ENCODE data around the gene FANCI.
A peak's percentile ranks its signal among the peaks of the same experiment; 100 is the strongest.

FANCI gene

DNA sequence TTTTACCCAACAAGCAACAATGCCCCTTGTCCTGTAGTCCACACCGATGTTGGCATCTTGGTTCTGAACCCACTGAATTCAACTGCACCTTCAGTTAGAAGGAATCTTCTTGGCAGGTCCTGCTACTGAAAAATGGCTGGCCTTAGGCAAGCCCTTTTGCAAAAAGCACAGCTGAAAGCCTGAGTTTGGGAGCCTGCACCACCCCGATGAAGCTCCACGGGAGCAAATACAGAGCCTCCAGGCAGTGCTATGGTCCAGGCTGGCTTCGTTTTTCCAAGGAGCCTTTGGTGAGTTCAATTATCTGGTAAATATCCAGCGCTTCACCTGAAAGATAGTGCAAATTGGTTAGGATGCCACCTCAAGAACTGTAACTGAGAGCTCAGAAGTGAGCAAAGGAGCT, 72.7 kb downstream of the FANCI start:
- H3K9me3 ChIP-seq (replicated peaks in 1 of 2; ENCODE audit: control insufficient read depth in 2 of 2, insufficient read depth in 1 of 2, low read depth in 1 of 2, low read length in 2 of 2) = no peaks in the 10 kb centered on the region
- no peak overlapping the region for H2BK12ac ChIP-seq (ENCODE audit: low read length)
- H4K8ac ChIP-seq (ENCODE audit: low read depth, low read length) = no peak overlapping the region
- H3K18ac ChIP-seq (ENCODE audit: low read length) = no peak overlapping the region
- peaks cover 62 to 99% of the 10 kb centered on the region in 2 donors for H3K36me3 ChIP-seq (replicated peaks in 1 of 2; ENCODE audit: control insufficient read depth in 2 of 2, insufficient read depth in 2 of 2, low read length in 2 of 2)
- no CpG with 5 or more reads among the region's 5 CpGs for WGBS, 2 donors (ENCODE audit: extremely low coverage in 2 of 2, insufficient read length in 2 of 2, insufficient replicate concordance in 1 of 2)
- no peak for DNase-seq (ENCODE audit: low spot score)
- no peak overlapping the region for H2AFZ ChIP-seq (ENCODE audit: low read length)
- no peak overlapping the region for H3K14ac ChIP-seq (ENCODE audit: low read length)
- no peak overlapping the region for H3K27ac ChIP-seq (replicated peaks; ENCODE audit: low read length)
- H2BK120ac ChIP-seq (ENCODE audit: low read depth, low read length) = no peak overlapping the region
- no peak overlapping the region for H2BK15ac ChIP-seq (ENCODE audit: low read length)
- H3K4me2 ChIP-seq (ENCODE audit: insufficient read depth, low read length, poor library complexity, severe bottlenecking) = no peak overlapping the region
- no peak overlapping the region for H2BK5ac ChIP-seq (ENCODE audit: low read length)
- H3K4ac ChIP-seq (ENCODE audit: low read length) = no peak overlapping the region
- no peak overlapping the region for H3K4me3 ChIP-seq (ENCODE audit: low read length in 2 of 2)
- H2AK5ac ChIP-seq (ENCODE audit: low read depth, low read length) = no peak overlapping the region
- H3K23ac ChIP-seq (ENCODE audit: low read depth, low read length, poor library complexity) = no peak overlapping the region
- no peaks in the 10 kb centered on the region for H3K27me3 ChIP-seq (ENCODE audit: control insufficient read depth in 3 of 3, insufficient read depth in 3 of 3, low read depth in 1 of 3, low read length in 3 of 3)
- H3K79me1 ChIP-seq (ENCODE audit: low read depth, low read length) = peaks cover 2% of the 10 kb centered on the region
- no peaks in the 10 kb centered on the region for H3K4me1 ChIP-seq (ENCODE audit: control insufficient read depth in 2 of 2, insufficient read depth in 1 of 2, low read depth in 1 of 2, low read length in 2 of 2)
- H3K9ac ChIP-seq (ENCODE audit: low read depth, low read length, poor library complexity) = no peak overlapping the region
- H4K91ac ChIP-seq (ENCODE audit: low read depth, low read length, poor library complexity) = no peak overlapping the region

DNA sequence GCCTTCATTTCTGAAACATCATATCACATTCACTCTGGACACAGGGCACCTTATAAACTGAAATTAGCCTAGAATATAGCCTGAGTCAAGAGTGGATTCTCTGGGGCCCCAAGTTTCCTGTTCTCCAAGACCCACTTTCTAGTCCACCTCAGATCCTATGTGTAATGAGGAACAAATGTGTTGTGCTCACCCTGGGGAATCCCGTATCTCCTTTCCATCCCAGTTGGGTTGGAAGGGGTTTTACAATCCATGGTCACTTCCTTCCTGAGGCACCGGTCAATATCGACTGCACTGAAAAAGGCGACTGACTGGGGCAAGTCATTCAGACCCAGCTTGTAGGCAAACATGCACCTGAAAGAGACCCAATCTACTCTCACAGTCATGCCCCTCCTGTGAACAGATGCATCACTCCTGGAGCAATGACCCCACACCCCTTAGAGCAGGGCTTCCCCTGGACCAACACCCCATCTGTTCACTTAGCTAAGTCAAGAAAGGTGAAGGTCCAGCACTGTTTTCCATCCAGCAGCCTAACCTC, 73.5 kb downstream of the FANCI start:
- H2BK120ac ChIP-seq (ENCODE audit: low read depth, low read length) = no peak overlapping the region
- no peak overlapping the region for H4K8ac ChIP-seq (ENCODE audit: low read depth, low read length)
- H3K27ac ChIP-seq (replicated peaks; ENCODE audit: low read length) = no peak overlapping the region
- H3K4ac ChIP-seq (ENCODE audit: low read length) = no peak overlapping the region
- H3K23ac ChIP-seq (ENCODE audit: low read depth, low read length, poor library complexity) = no peak overlapping the region
- no peaks in the 10 kb centered on the region for H3K4me1 ChIP-seq (ENCODE audit: control insufficient read depth in 2 of 2, insufficient read depth in 1 of 2, low read depth in 1 of 2, low read length in 2 of 2)
- no peak overlapping the region for H3K9ac ChIP-seq (ENCODE audit: low read depth, low read length, poor library complexity)
- no peak overlapping the region for H2BK5ac ChIP-seq (ENCODE audit: low read length)
- no peak overlapping the region for H3K18ac ChIP-seq (ENCODE audit: low read length)
- no peak overlapping the region for H2AFZ ChIP-seq (ENCODE audit: low read length)
- no peak overlapping the region for H3K4me2 ChIP-seq (ENCODE audit: insufficient read depth, low read length, poor library complexity, severe bottlenecking)
- no peak overlapping the region for H2BK15ac ChIP-seq (ENCODE audit: low read length)
- no peaks in the 10 kb centered on the region for H3K27me3 ChIP-seq (ENCODE audit: control insufficient read depth in 3 of 3, insufficient read depth in 3 of 3, low read depth in 1 of 3, low read length in 3 of 3)
- H2AK5ac ChIP-seq (ENCODE audit: low read depth, low read length) = no peak overlapping the region
- no CpG with 5 or more reads among the region's 4 CpGs for WGBS, 2 donors (ENCODE audit: extremely low coverage in 2 of 2, insufficient read length in 2 of 2, insufficient replicate concordance in 1 of 2)
- no peak overlapping the region for H4K91ac ChIP-seq (ENCODE audit: low read depth, low read length, poor library complexity)
- H3K4me3 ChIP-seq (ENCODE audit: low read length in 2 of 2) = no peak overlapping the region
- peaks cover 2% of the 10 kb centered on the region for H3K79me1 ChIP-seq (ENCODE audit: low read depth, low read length)
- DNase-seq (ENCODE audit: low spot score) = no peak
- no peak overlapping the region for H2BK12ac ChIP-seq (ENCODE audit: low read length)
- no peak overlapping the region for H3K14ac ChIP-seq (ENCODE audit: low read length)
- H3K9me3 ChIP-seq (replicated peaks in 1 of 2; ENCODE audit: control insufficient read depth in 2 of 2, insufficient read depth in 1 of 2, low read depth in 1 of 2, low read length in 2 of 2) = no peaks in the 10 kb centered on the region
- peaks cover 66 to 99% of the 10 kb centered on the region in 2 donors for H3K36me3 ChIP-seq (replicated peaks in 1 of 2; ENCODE audit: control insufficient read depth in 2 of 2, insufficient read depth in 2 of 2, low read length in 2 of 2)

GRCh38 chr15:89319678-89320077, 75.9 kb downstream of the FANCI start:
- H2AK5ac ChIP-seq (ENCODE audit: low read depth, low read length) = no peak overlapping the region
- H3K4me2 ChIP-seq (ENCODE audit: insufficient read depth, low read length, poor library complexity, severe bottlenecking) = no peak overlapping the region
- H3K4me3 ChIP-seq (ENCODE audit: low read length in 2 of 2) = no peak overlapping the region
- no peak overlapping the region for H3K18ac ChIP-seq (ENCODE audit: low read length)
- no peak overlapping the region for H2BK15ac ChIP-seq (ENCODE audit: low read length)
- no peaks in the 10 kb centered on the region for H3K27me3 ChIP-seq (ENCODE audit: control insufficient read depth in 3 of 3, insufficient read depth in 3 of 3, low read depth in 1 of 3, low read length in 3 of 3)
- peaks cover 83 to 100% of the 10 kb centered on the region in 2 donors for H3K36me3 ChIP-seq (replicated peaks in 1 of 2; ENCODE audit: control insufficient read depth in 2 of 2, insufficient read depth in 2 of 2, low read length in 2 of 2)
- no peak overlapping the region for H2BK12ac ChIP-seq (ENCODE audit: low read length)
- no peaks in the 10 kb centered on the region for H3K9me3 ChIP-seq (replicated peaks in 1 of 2; ENCODE audit: control insufficient read depth in 2 of 2, insufficient read depth in 1 of 2, low read depth in 1 of 2, low read length in 2 of 2)
- DNase-seq (ENCODE audit: low spot score) = no peak
- no peaks in the 10 kb centered on the region for H3K4me1 ChIP-seq (ENCODE audit: control insufficient read depth in 2 of 2, insufficient read depth in 1 of 2, low read depth in 1 of 2, low read length in 2 of 2)
- no peak overlapping the region for H2BK120ac ChIP-seq (ENCODE audit: low read depth, low read length)
- no peak overlapping the region for H3K14ac ChIP-seq (ENCODE audit: low read length)
- H4K91ac ChIP-seq (ENCODE audit: low read depth, low read length, poor library complexity) = no peak overlapping the region
- peaks cover 2% of the 10 kb centered on the region for H3K79me1 ChIP-seq (ENCODE audit: low read depth, low read length)
- H3K23ac ChIP-seq (ENCODE audit: low read depth, low read length, poor library complexity) = no peak overlapping the region
- H2AFZ ChIP-seq (ENCODE audit: low read length) = no peak overlapping the region
- H3K9ac ChIP-seq (ENCODE audit: low read depth, low read length, poor library complexity) = no peak overlapping the region
- H2BK5ac ChIP-seq (ENCODE audit: low read length) = no peak overlapping the region
- WGBS, 2 donors (ENCODE audit: extremely low coverage in 2 of 2, insufficient read length in 2 of 2, insufficient replicate concordance in 1 of 2) = no CpG with 5 or more reads among the region's 9 CpGs
- no peak overlapping the region for H3K4ac ChIP-seq (ENCODE audit: low read length)
- peak overlapping the region; percentile 32 for H3K27ac ChIP-seq (replicated peaks; ENCODE audit: low read length)
- H4K8ac ChIP-seq (ENCODE audit: low read depth, low read length) = no peak overlapping the region

DNA sequence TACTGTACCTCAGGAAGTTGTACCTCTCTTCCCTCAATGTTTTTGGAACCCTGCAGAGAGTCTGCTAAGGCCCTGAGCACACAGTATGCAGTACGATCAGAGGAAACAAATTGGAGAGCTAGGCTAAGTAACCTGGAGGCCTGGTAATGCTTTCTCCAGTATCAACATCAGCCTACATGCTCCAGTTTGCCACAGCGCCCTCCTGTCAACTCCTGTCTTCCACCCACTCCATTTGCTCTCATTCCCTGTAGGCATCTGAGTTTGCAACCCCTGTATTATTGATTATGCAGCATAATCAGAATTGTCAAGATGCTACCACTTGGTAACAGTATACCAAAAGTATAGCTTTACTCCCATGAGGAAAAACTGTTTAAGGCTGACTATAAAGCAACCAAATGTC, 76.4 kb downstream of the FANCI start:
- no peak overlapping the region for H3K9ac ChIP-seq (ENCODE audit: low read depth, low read length, poor library complexity)
- H3K18ac ChIP-seq (ENCODE audit: low read length) = no peak overlapping the region
- H3K4ac ChIP-seq (ENCODE audit: low read length) = no peak overlapping the region
- WGBS, 2 donors (ENCODE audit: extremely low coverage in 2 of 2, insufficient read length in 2 of 2, insufficient replicate concordance in 1 of 2) = no CpG with 5 or more reads among the region's 2 CpGs
- H4K8ac ChIP-seq (ENCODE audit: low read depth, low read length) = no peak overlapping the region
- H2BK120ac ChIP-seq (ENCODE audit: low read depth, low read length) = no peak overlapping the region
- no peak overlapping the region for H2BK5ac ChIP-seq (ENCODE audit: low read length)
- H3K4me3 ChIP-seq (ENCODE audit: low read length in 2 of 2) = no peak overlapping the region
- H2BK12ac ChIP-seq (ENCODE audit: low read length) = no peak overlapping the region
- H3K36me3 ChIP-seq (replicated peaks in 1 of 2; ENCODE audit: control insufficient read depth in 2 of 2, insufficient read depth in 2 of 2, low read length in 2 of 2) = peaks cover 82 to 100% of the 10 kb centered on the region in 2 donors
- H3K23ac ChIP-seq (ENCODE audit: low read depth, low read length, poor library complexity) = no peak overlapping the region
- H2AK5ac ChIP-seq (ENCODE audit: low read depth, low read length) = no peak overlapping the region
- no peak overlapping the region for H2AFZ ChIP-seq (ENCODE audit: low read length)
- H3K27ac ChIP-seq (replicated peaks; ENCODE audit: low read length) = no peak overlapping the region
- H3K9me3 ChIP-seq (replicated peaks in 1 of 2; ENCODE audit: control insufficient read depth in 2 of 2, insufficient read depth in 1 of 2, low read depth in 1 of 2, low read length in 2 of 2) = no peaks in the 10 kb centered on the region
- peaks cover 2% of the 10 kb centered on the region for H3K79me1 ChIP-seq (ENCODE audit: low read depth, low read length)
- no peaks in the 10 kb centered on the region for H3K27me3 ChIP-seq (ENCODE audit: control insufficient read depth in 3 of 3, insufficient read depth in 3 of 3, low read depth in 1 of 3, low read length in 3 of 3)
- no peak overlapping the region for H3K4me2 ChIP-seq (ENCODE audit: insufficient read depth, low read length, poor library complexity, severe bottlenecking)
- H2BK15ac ChIP-seq (ENCODE audit: low read length) = no peak overlapping the region
- no peak overlapping the region for H3K14ac ChIP-seq (ENCODE audit: low read length)
- no peak overlapping the region for H4K91ac ChIP-seq (ENCODE audit: low read depth, low read length, poor library complexity)
- no peaks in the 10 kb centered on the region for H3K4me1 ChIP-seq (ENCODE audit: control insufficient read depth in 2 of 2, insufficient read depth in 1 of 2, low read depth in 1 of 2, low read length in 2 of 2)
- DNase-seq (ENCODE audit: low spot score) = no peak
